Spinal cord (tissue), 10 donors: ENCODE results near the gene WNT5B. TPM values are rescaled to one million over a fixed set of nuclear protein-coding genes. Genes with fewer than 3 reads are reported as not detected.

ENCODE experiments used
- DNase-seq, 6 donors: peaks; one replicate each; pipeline versions ENCODE4 v3.0.0 to v3.0.0-alpha.2; 2013 to 2015; ENCODE audit warnings: low spot score in 6 of 6, low read depth in 4 of 6
- H3K27ac ChIP-seq: one replicate; pipeline ENCODE4 v1.5.1; 2013; ENCODE audit warnings: low read depth, low read length, control low read depth
- H3K27me3 ChIP-seq: one replicate; pipeline ENCODE4 v1.6.1; 2013; ENCODE audit warnings: low read length; ENCODE audit not compliant: control insufficient read depth, insufficient read depth
- H3K36me3 ChIP-seq: one replicate; pipeline ENCODE4 v1.6.1; 2013; ENCODE audit warnings: low read length; ENCODE audit not compliant: control insufficient read depth, insufficient read depth
- H3K4me1 ChIP-seq: one replicate; pipeline ENCODE4 v1.6.1; 2013; ENCODE audit warnings: low read length; ENCODE audit not compliant: control insufficient read depth, insufficient read depth
- H3K4me3 ChIP-seq: one replicate; pipeline ENCODE4 v1.5.1; 2013; ENCODE audit warnings: low read depth, low read length, control low read depth
- H3K9me3 ChIP-seq: one replicate; pipeline ENCODE4 v1.6.1; 2013; ENCODE audit warnings: low read length; ENCODE audit not compliant: control insufficient read depth, insufficient read depth
- WGBS: methylation state at CpG from one replicate; pipeline ENCODE4 v1.1.5; 2013; ENCODE audit warnings: missing lambda C conversion rate; ENCODE audit not compliant: insufficient coverage; 5-methylcytosine and 5-hydroxymethylcytosine counted together
- long read RNA-seq, 4 donors: transcript quantifications; one replicate each; lab custom pipeline, GENCODE V29; 2026
- polyA plus RNA-seq, 2 donors: library from polyadenylated mRNA; unstranded; fragments of 120-200 nt; gene quantifications; one replicate each; pipeline ENCODE4 v1.2.1, GENCODE V29; 2013; ENCODE audit not compliant: insufficient read length in 2 of 2
- total RNA-seq, 2 donors: library from RNA; depleted of rRNA in 1 of 2; stranded (reverse); fragments of 120-200 nt in 1 of 2; fragments of >200 nt in 1 of 2; gene quantifications; one replicate each; pipeline versions ENCODE4 v1.2.3 to v1.2.4, GENCODE V29; 2013 to 2014
- donor health status: healthy.

The WNT5B gene
- total RNA-seq (10 to 100 TPM; 10.3 to 12.2 TPM), polyA plus RNA-seq (10 to 100 TPM; 14.2 to 14.3 TPM)
- long read RNA-seq, donor 1, partial matches to known transcripts = 0 of 1 reads
- long read RNA-seq, donor 1, other reads (novel, unspliced or antisense) = 0 of 1 reads
- long read RNA-seq, donor 2, partial matches to known transcripts = 25 of 26 reads
- long read RNA-seq, donor 2, other reads (novel, unspliced or antisense) = 0 of 26 reads
- long read RNA-seq, donor 3, partial matches to known transcripts = 0 of 1 reads
- long read RNA-seq, donor 3, other reads (novel, unspliced or antisense) = 0 of 1 reads
- long read RNA-seq, donor 4 = 0 reads

GRCh38 chr12:1628666-1629337 lies at the start of gene WNT5B:
Gene WNT5B, plus strand, starts transcription at chr12:1629231. Its CDS starts 2,124 bp downstream, at chr12:1631355.
- WGBS = 58% methylated on average over 12 of the region's 17 CpGs
- no peak within 1 kb of the TSS for H3K27ac ChIP-seq
- H3K4me1 ChIP-seq = peaks cover 34% of the 10 kb centered on the region
- DNase-seq = no peak
- H3K4me3 ChIP-seq = peak within 1 kb of the TSS; percentile 38
- no peaks in the 10 kb centered on the region for H3K9me3 ChIP-seq
- peaks cover 7% of the 10 kb centered on the region for H3K36me3 ChIP-seq
- peaks cover 30% of the 10 kb centered on the region for H3K27me3 ChIP-seq

DNA sequence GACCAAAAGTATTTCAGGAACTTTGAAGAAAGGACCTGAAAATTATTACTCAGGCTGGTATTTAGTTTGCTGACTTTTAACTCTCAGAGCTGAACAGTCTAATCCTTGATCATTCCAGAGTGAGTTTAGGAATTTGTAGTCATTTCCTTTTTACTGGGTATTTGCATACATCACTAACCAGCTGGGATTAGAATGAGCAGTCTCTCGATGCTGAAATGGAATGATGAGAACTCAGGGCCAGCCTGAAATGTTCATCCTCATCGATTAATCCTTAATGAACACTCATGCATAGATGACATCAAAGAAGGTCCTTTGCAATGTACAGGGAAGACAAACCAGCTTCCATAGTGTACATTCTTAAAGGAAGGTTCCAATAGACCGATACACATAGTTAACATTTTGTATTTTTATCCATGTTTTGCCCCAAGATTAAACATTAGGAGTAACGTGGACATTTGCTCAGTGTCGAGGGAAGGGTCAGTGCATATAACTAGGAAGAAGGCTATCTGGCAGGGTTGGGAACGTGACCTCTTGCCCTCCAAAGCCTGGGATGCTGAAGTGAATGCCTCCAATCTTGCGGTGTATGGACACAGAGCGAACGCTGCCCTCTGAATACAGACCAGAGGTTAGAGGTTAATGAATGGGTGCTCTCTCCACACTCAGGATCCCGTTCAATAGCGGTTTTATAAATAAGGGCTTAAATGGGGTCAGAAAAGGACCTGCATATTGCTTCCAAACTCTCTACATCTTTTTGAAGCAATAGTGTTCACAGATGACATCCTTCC lies 49.2 kb upstream of the WNT5B start:
- WGBS = 77% methylated on average over 6 of the region's 11 CpGs
- Histone ChIP-seq H3K4me1 (peaks cover 32% of the 10 kb centered on the region), H3K9me3 (no peaks in the 10 kb centered on the region), H3K27me3 (peaks cover 2% of the 10 kb centered on the region), H3K27ac (no peak overlapping the region), H3K36me3 (no peaks in the 10 kb centered on the region), H3K4me3 (no peak overlapping the region)
- DNase-seq = no peak

GRCh38 chr12:1580526-1580925 lies 48.5 kb upstream of the WNT5B start:
- H3K27me3 ChIP-seq = peaks cover 2% of the 10 kb centered on the region
- peaks cover 29% of the 10 kb centered on the region for H3K4me1 ChIP-seq
- no peak overlapping the region for H3K27ac ChIP-seq
- DNase-seq = no peak
- no peak overlapping the region for H3K4me3 ChIP-seq
- no peaks in the 10 kb centered on the region for H3K36me3 ChIP-seq
- H3K9me3 ChIP-seq = no peaks in the 10 kb centered on the region
- 84% methylated on average over 2 of the region's 3 CpGs for WGBS

DNA sequence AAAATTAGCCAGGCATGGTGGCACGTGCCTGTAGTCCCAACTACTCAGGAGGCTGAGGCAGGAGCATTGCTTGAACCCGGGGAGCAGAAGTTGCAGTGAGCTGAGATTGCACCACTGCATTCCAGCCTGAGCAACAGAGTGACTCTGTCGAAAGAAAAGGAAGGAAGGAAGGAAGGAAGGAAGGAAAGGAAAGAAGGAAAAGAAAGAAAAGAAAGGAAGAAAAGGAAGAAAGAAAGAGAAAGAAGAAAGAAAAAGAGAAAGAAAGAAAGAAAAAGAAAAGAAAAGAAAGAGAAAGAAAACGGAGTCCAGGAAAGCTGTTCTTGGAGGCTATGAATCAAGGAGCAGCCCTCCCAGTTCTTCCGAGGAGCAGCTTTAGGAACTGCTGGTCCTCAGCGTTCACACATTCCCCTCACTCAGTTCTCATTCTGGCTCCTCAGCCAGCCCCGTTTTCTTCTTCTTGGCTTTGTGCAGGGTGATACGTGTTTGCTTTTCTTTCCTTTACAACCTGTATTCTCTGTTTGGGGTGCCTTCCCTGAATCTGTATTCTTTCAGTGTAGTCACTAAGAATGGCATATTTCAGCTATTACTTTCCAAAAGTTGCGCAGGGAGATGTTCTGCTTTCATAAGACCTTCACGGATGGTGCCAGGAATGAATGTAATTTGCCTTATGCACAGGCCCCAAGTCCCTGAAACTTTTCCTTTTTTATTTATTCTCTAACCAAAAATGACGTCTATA lies 46.9 kb upstream of the WNT5B start:
- Histone ChIP-seq H3K36me3 (peaks cover 3% of the 10 kb centered on the region), H3K4me1 (peaks cover 23% of the 10 kb centered on the region), H3K27ac (no peak overlapping the region), H3K9me3 (no peaks in the 10 kb centered on the region), H3K4me3 (no peak overlapping the region), H3K27me3 (peaks cover 2% of the 10 kb centered on the region)
- WGBS = 88% methylated on average over 6 of the region's 11 CpGs
- no peak for DNase-seq

GRCh38 chr12:1582709-1583050 lies 46.4 kb upstream of the WNT5B start:
- Histone ChIP-seq H3K36me3 (peaks cover 3% of the 10 kb centered on the region), H3K27ac (no peak overlapping the region), H3K4me3 (no peak overlapping the region), H3K9me3 (no peaks in the 10 kb centered on the region), H3K27me3 (no peaks in the 10 kb centered on the region), H3K4me1 (peaks cover 18% of the 10 kb centered on the region)
- 76% methylated on average over 2 of the region's 4 CpGs for WGBS
- no peak for DNase-seq

DNA sequence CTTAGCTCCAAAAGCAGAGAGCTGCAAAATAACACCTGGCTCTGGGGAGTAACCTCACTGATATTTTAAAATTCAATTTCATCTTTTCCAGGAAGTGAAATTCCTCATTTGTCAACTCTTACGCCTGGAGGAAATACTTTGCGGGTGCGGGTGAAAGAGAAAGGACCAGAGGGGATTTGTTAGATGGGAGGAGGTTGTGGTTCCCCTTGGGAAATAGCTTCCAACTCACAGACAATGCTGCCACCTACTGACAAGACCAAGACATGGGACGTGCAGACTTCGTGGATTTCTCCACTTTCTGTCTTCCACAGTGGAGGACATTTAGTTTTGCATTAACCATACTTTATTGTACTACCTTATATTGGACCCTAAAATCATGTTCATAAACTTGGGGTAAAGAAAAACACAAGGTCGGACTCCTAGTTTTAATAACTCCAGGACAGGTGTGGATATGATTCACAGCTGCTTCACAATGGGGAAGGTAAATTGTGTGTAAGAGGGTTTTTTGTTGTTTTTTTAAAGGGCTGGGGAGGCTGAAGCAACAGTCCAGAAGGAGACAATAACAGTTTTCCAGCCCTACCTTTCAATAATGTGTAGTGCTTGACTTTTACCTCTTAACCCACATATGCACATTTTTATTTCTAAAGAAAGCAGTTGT lies 45.5 kb upstream of the WNT5B start:
- H3K4me3 ChIP-seq = no peak overlapping the region
- H3K4me1 ChIP-seq = peaks cover 18% of the 10 kb centered on the region
- peak; percentile 71 to 96 (median 80) for DNase-seq
- WGBS = no CpG with 5 or more reads among the region's 6 CpGs
- no peak overlapping the region for H3K27ac ChIP-seq
- H3K9me3 ChIP-seq = no peaks in the 10 kb centered on the region
- H3K27me3 ChIP-seq = no peaks in the 10 kb centered on the region
- peaks cover 3% of the 10 kb centered on the region for H3K36me3 ChIP-seq

GRCh38 chr12:1584326-1584725 lies 44.7 kb upstream of the WNT5B start:
- peaks cover 18% of the 10 kb centered on the region for H3K4me1 ChIP-seq
- no peaks in the 10 kb centered on the region for H3K27me3 ChIP-seq
- no peaks in the 10 kb centered on the region for H3K9me3 ChIP-seq
- no peak overlapping the region for H3K4me3 ChIP-seq
- WGBS = 68% methylated on average over 3 of the region's 4 CpGs
- H3K27ac ChIP-seq = no peak overlapping the region
- H3K36me3 ChIP-seq = peaks cover 3% of the 10 kb centered on the region
- DNase-seq = no peak

- no peak overlapping the region for H3K4me3 ChIP-seq
- H3K27ac ChIP-seq = peak overlapping the region; percentile 58
These were observed 41.0 kb upstream of the WNT5B start for GRCh38 chr12:1587927-1588574.

More at GRCh38 chr12:1587927-1588574, 41.0 kb upstream of the WNT5B start:
- no peak for DNase-seq
- H3K27me3 ChIP-seq = no peaks in the 10 kb centered on the region
- WGBS = 10% methylated on average over 2 of the region's 5 CpGs
- H3K9me3 ChIP-seq = no peaks in the 10 kb centered on the region
- peaks cover 25% of the 10 kb centered on the region for H3K4me1 ChIP-seq
- peaks cover 8% of the 10 kb centered on the region for H3K36me3 ChIP-seq
